Endothelial cell of umbilical vein (primary cell): ENCODE results near the gene NTRK2.

Experiments
- CTCF ChIP-seq, 2 donors: IDR thresholded peaks; 1 replicate in 1 of 2; 2 replicates in 1 of 2; pipeline ENCODE4 v1.5.1; 2011; ENCODE audit warnings: low read length in 2 of 2, mild to moderate bottlenecking in 2 of 2, moderate library complexity in 2 of 2, control low read depth in 1 of 2, inconsistent platforms in 1 of 2, low read depth in 1 of 2; ENCODE audit not compliant: insufficient read depth in 1 of 2; ENCODE audit errors: extremely low read depth in 1 of 2
- EZH2 ChIP-seq: IDR thresholded peaks from 2 replicates; pipeline ENCODE4 v1.6.1; 2012; ENCODE audit warnings: borderline replicate concordance, low read depth, mild to moderate bottlenecking, moderate library complexity, low read length, inconsistent platforms; ENCODE audit not compliant: severe bottlenecking
- FOS ChIP-seq: IDR thresholded peaks from 2 replicates; pipeline ENCODE4 v1.6.1; 2011; ENCODE audit warnings: mild to moderate bottlenecking, low read length, moderate library complexity, borderline replicate concordance; ENCODE audit not compliant: insufficient read depth
- JUN ChIP-seq: IDR thresholded peaks from 2 replicates; pipeline ENCODE4 v1.6.1; 2011; ENCODE audit warnings: borderline replicate concordance, low read depth; ENCODE audit not compliant: insufficient read length, insufficient read depth
- MAX ChIP-seq: IDR thresholded peaks from 2 replicates; pipeline ENCODE4 v1.6.1; 2011; ENCODE audit not compliant: insufficient read depth, insufficient read length
- MYC ChIP-seq: IDR thresholded peaks from one replicate; pipeline ENCODE4 v1.6.1; 2011; ENCODE audit warnings: mild to moderate bottlenecking, low read depth, low read length
- POLR2A ChIP-seq: IDR thresholded peaks from 2 replicates; pipeline ENCODE4 v1.6.1; 2012; ENCODE audit warnings: low read depth, mild to moderate bottlenecking, control low read depth, low read length
- POLR2AphosphoS5 ChIP-seq: IDR thresholded peaks from 2 replicates; pipeline ENCODE4 v1.6.1; 2012; ENCODE audit warnings: low read depth, mild to moderate bottlenecking, control low read depth, low read length, moderate library complexity; ENCODE audit not compliant: insufficient read depth

- TF ChIP-seq POLR2A (no peak), CTCF (IDR thresholded peaks at IDR 0.05; ENCODE audit: extremely low read depth in 1 of 2, insufficient read depth in 1 of 2, low read depth in 1 of 2, low read length in 2 of 2) (no peak), EZH2 (no peak), MAX (no peak), POLR2AphosphoS5 (no peak), JUN (no peak), MYC (no peak), FOS (no peak)
These were observed 344.2 kb downstream of the NTRK2 start for GRCh38 chr9:85013703-85014102.
